Hepatocyte (in vitro differentiated cells): ENCODE measurements around the gene HCLS1. TPM values are rescaled to one million over a fixed set of nuclear protein-coding genes. Genes with fewer than 3 reads are reported as not detected.

Source experiments
- DNase-seq: peaks from one replicate; pipeline ENCODE4 v3.0.0-alpha.2; 2016; ENCODE audit warnings: low spot score
- H2AFZ ChIP-seq: fragments of 200-600 bp; sonication (generic); 2 replicates; pipeline ENCODE4 v1.6.0; 2016; ENCODE audit warnings: antibody characterized with exemption, mild to moderate bottlenecking
- H3K27ac ChIP-seq: fragments of 200-600 bp; sonication (generic); 2 replicates; pipeline ENCODE4 v1.5.1; 2016; ENCODE audit warnings: mild to moderate bottlenecking
- H3K27me3 ChIP-seq: fragments of 200-600 bp; sonication (generic); 2 replicates; pipeline ENCODE4 v1.6.1; 2016
- H3K36me3 ChIP-seq: fragments of 200-600 bp; sonication (generic); replicated peaks from 2 replicates; pipeline ENCODE4 v1.5.1; 2016; ENCODE audit warnings: low read depth; ENCODE audit not compliant: insufficient read depth
- H3K4me1 ChIP-seq: fragments of 200-600 bp; sonication (generic); 2 replicates; pipeline ENCODE4 v1.5.1; 2016; ENCODE audit warnings: mild to moderate bottlenecking, moderate library complexity; ENCODE audit not compliant: insufficient read depth
- H3K4me2 ChIP-seq: fragments of 200-600 bp; sonication (generic); 2 replicates; pipeline ENCODE4 v1.6.0; 2016
- H3K4me3 ChIP-seq: fragments of 200-600 bp; sonication (generic); 2 replicates; pipeline ENCODE4 v1.5.1; 2016; ENCODE audit warnings: mild to moderate bottlenecking
- H3K79me2 ChIP-seq: fragments of 200-600 bp; sonication (generic); 2 replicates; pipeline ENCODE4 v1.6.0; 2017; ENCODE audit warnings: mild to moderate bottlenecking
- H3K9me2 ChIP-seq: fragments of 200-600 bp; sonication (generic); replicated peaks from 2 replicates; pipeline ENCODE4 v1.6.0; 2017; ENCODE audit warnings: mild to moderate bottlenecking; ENCODE audit not compliant: insufficient read depth
- H3K9me3 ChIP-seq: fragments of 200-600 bp; sonication (generic); 2 replicates; pipeline ENCODE4 v1.5.1; 2016; ENCODE audit warnings: low read depth, mild to moderate bottlenecking
- H4K20me1 ChIP-seq: fragments of 200-600 bp; sonication (generic); 2 replicates; pipeline ENCODE4 v1.6.0; 2016; ENCODE audit warnings: mild to moderate bottlenecking; ENCODE audit not compliant: insufficient read depth, poor library complexity, severe bottlenecking
- EZH2 ChIP-seq: fragments of 200-600 bp; sonication (generic); IDR thresholded peaks from 2 replicates; pipeline ENCODE4 v1.6.1; 2016; ENCODE audit warnings: antibody characterized with exemption, mild to moderate bottlenecking, borderline replicate concordance
- EZH2phosphoT487 ChIP-seq: fragments of 200-600 bp; sonication (generic); IDR thresholded peaks from one replicate; pipeline ENCODE4 v1.6.1; 2018; ENCODE audit warnings: antibody characterized with exemption, mild to moderate bottlenecking, low read depth, moderate library complexity; ENCODE audit not compliant: unreplicated experiment, severe bottlenecking
- WGBS: methylation state at CpG from one replicate; pipeline ENCODE4 v1.1.6; 2016; ENCODE audit warnings: low lambda C conversion rate; ENCODE audit errors: missing lambda C conversion rate; 5-methylcytosine and 5-hydroxymethylcytosine counted together
- polyA plus RNA-seq: library from polyadenylated mRNA; unstranded; fragments of >200 nt; fragmentation: Nextera tagmentation; extraction: Ambion mirVana; gene quantifications from 2 replicates; pipeline ENCODE4 v1.2.1, GENCODE V29; 2016
- total RNA-seq: library from RNA; depleted of rRNA; stranded (reverse); fragments of >200 nt; gene quantifications from 2 replicates; pipeline ENCODE4 v1.2.3, GENCODE V29; 2014
- TF ChIP-seq, protein P1 (sequence below): fragments of 200-600 bp; sonication (generic); IDR thresholded peaks from 2 replicates; pipeline ENCODE4 v1.5.1; 2016; ENCODE audit warnings: antibody characterized with exemption, mild to moderate bottlenecking; ENCODE audit not compliant: poor library complexity

The HCLS1 gene
- total and polyA plus RNA-seq, 2 experiments from 2014 or later = 1.3 TPM; not detected in 1

DNA sequence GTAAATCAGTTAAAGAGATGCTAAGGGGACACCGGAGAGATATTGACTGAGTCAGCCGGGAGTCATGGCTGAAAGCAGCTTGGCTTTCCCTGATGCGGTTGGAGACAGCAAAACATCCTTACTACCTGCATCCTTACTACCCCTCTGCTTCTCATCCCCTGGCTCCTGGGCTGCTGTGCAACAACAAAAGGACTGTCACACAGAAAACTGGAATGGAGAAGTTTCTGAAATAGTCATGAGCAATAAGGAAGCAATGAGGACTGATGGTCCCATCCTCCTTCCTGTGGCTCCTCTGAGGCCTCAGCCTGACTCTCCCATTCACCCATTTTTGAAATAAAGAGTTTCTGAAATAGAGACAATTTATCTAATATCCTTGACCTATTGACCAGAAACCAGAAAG, 1.1 kb downstream of the HCLS1 start:
- Histone ChIP-seq H3K4me1 (no peaks in the 10 kb centered on the region), H3K4me3 (no peak overlapping the region), H3K27me3 (no peaks in the 10 kb centered on the region), H3K27ac (no peak overlapping the region), H3K79me2 (no peaks in the 10 kb centered on the region), H3K4me2 (no peak overlapping the region), H3K9me3 (no peaks in the 10 kb centered on the region), H4K20me1 (no peaks in the 10 kb centered on the region), H3K36me3 (no peaks in the 10 kb centered on the region), H3K9me2 (no peaks in the 10 kb centered on the region), H2AFZ (no peak overlapping the region)
- 90% methylated on average over 3 of the region's 3 CpGs for WGBS
- TF ChIP-seq EZH2 (no peak), EZH2phosphoT487 (no peak)
- TF ChIP-seq, protein P1, sequence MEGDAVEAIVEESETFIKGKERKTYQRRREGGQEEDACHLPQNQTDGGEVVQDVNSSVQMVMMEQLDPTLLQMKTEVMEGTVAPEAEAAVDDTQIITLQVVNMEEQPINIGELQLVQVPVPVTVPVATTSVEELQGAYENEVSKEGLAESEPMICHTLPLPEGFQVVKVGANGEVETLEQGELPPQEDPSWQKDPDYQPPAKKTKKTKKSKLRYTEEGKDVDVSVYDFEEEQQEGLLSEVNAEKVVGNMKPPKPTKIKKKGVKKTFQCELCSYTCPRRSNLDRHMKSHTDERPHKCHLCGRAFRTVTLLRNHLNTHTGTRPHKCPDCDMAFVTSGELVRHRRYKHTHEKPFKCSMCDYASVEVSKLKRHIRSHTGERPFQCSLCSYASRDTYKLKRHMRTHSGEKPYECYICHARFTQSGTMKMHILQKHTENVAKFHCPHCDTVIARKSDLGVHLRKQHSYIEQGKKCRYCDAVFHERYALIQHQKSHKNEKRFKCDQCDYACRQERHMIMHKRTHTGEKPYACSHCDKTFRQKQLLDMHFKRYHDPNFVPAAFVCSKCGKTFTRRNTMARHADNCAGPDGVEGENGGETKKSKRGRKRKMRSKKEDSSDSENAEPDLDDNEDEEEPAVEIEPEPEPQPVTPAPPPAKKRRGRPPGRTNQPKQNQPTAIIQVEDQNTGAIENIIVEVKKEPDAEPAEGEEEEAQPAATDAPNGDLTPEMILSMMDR = no peak
- DNase-seq = no peak

DNA sequence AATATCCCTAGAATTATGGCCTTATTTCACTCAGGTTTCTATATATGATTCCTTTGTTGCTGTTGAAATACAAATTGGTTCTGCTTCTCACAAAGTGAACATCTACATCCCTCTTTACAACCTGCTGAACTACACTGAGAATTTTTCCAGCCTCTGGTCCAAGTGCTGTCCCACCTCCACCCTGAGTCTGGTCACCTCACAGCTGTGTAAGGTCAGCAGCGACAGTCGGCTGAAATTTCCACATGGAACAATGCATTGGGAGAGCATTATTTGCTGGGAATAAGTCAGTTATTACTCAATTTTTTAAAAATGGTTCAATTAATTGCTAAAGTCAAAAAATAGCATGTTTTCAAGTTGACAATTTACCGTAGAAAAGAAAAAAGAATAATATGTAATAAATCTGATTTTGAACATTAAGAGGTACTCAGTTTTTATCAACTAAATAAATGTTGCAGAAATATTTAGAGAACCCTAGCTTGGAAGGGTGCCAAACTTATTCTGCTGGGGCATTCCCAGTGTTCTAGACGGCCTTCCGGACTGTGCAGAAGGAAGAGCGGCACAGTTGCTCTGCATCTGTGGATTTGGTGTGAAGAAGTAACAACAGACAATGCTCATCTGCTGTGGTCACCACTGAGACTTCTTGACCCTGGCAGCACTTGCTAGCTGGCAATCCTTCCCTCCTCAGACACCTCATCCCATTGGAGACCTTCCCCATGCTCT, 1.8 kb downstream of the HCLS1 start:
- WGBS = 92% methylated on average over 6 of the region's 6 CpGs
- Histone ChIP-seq H3K79me2 (no peaks in the 10 kb centered on the region), H3K9me3 (no peaks in the 10 kb centered on the region), H3K27me3 (no peaks in the 10 kb centered on the region), H3K4me1 (no peaks in the 10 kb centered on the region), H4K20me1 (no peaks in the 10 kb centered on the region), H3K9me2 (no peaks in the 10 kb centered on the region), H2AFZ (no peak overlapping the region), H3K4me2 (no peak overlapping the region), H3K4me3 (no peak overlapping the region), H3K27ac (no peak overlapping the region), H3K36me3 (no peaks in the 10 kb centered on the region)
- no peak for DNase-seq
- TF ChIP-seq, protein P1 = no peak
- TF ChIP-seq EZH2 (no peak), EZH2phosphoT487 (no peak)

- Histone ChIP-seq H3K4me1 (no peaks in the 10 kb centered on the region), H3K79me2 (no peaks in the 10 kb centered on the region), H3K9me2 (no peaks in the 10 kb centered on the region), H3K36me3 (no peaks in the 10 kb centered on the region), H3K9me3 (no peaks in the 10 kb centered on the region), H3K4me2 (no peak overlapping the region), H3K27me3 (no peaks in the 10 kb centered on the region), H2AFZ (no peak overlapping the region), H4K20me1 (no peaks in the 10 kb centered on the region), H3K27ac (no peak overlapping the region), H3K4me3 (no peak overlapping the region)
- TF ChIP-seq EZH2phosphoT487 (no peak), EZH2 (no peak)
- TF ChIP-seq, protein P1 = no peak
- no peak for DNase-seq
- 88% methylated on average over 6 of the region's 6 CpGs for WGBS
Measured at GRCh38 chr3:121654493-121655385, 6.0 kb downstream of the HCLS1 start.
